G401 (cell line): ENCODE results near the gene SOX11. TPM values are rescaled to one million over a fixed set of nuclear protein-coding genes. Genes with fewer than 3 reads are reported as not detected.
"Not testable (repeated sequence)": the region's sequence is repeated elsewhere in the genome, so short reads cannot be mapped to it uniquely, and the experiment has no call there.

ENCODE experiments used
- DNase-seq: peaks from one replicate; pipeline ENCODE4 v3.0.0-alpha.2; 2015; ENCODE audit warnings: low spot score
- in situ Hi-C: cut with HindIII; loops from 2 replicates; pipeline ENCODE4 v1.10.0; 2016; ENCODE audit warnings: low sequenced_read_pairs, mixed read lengths
- total RNA-seq: library from RNA; depleted of rRNA; stranded (reverse); fragments of >200 nt; shearing (Covaris generic); gene quantifications from 2 replicates; pipeline ENCODE4 v1.2.3, GENCODE V29; 2014; rRNA removed

SOX11 gene
- total RNA-seq = not detected in 2 replicates

- in situ Hi-C loops = no loop called here
- DNase-seq = no peak
These were observed at the start of gene SOX11 for GRCh38 chr2:5691985-5692529. SOX11 (plus strand) TSS chr2:5692384; CDS start chr2:5692722, 338 bp downstream.

GRCh38 chr2:5652734-5653133 lies 39.5 kb upstream of the SOX11 start:
- in situ Hi-C loops, DNase-seq: not testable (repeated sequence)

GRCh38 chr2:5653756-5654155 lies 38.4 kb upstream of the SOX11 start:
- in situ Hi-C loops, DNase-seq: not testable (repeated sequence)

DNA sequence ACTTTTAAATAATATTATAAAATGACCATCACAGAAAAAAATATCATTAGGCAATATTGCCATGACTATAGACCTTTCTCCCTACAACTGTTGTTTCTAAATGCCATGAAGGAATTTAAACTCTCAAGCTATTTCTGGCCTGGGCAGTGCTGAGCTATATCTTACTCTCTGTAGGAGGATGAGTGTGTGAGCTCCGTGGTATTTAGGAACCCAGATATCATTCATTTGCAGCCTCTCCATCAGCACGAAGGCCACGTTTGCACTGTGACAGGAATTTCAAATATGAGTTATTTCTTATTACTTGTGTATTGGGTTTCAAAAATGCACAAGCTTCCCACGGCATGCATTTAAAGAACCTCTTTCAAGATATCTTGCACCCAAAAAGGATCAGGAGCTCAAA lies 35.0 kb upstream of the SOX11 start:
- in situ Hi-C loops = no loop called here

GRCh38 chr2:5660591-5660990 lies 31.6 kb upstream of the SOX11 start:
- in situ Hi-C loops = no loop called here
- no peak for DNase-seq

More for the DNA sequence above, 35.0 kb upstream of the SOX11 start:
- DNase-seq = no peak

GRCh38 chr2:5661362-5661761 lies 30.8 kb upstream of the SOX11 start:
- DNase-seq = no peak
- in situ Hi-C loops = no loop called here

DNA sequence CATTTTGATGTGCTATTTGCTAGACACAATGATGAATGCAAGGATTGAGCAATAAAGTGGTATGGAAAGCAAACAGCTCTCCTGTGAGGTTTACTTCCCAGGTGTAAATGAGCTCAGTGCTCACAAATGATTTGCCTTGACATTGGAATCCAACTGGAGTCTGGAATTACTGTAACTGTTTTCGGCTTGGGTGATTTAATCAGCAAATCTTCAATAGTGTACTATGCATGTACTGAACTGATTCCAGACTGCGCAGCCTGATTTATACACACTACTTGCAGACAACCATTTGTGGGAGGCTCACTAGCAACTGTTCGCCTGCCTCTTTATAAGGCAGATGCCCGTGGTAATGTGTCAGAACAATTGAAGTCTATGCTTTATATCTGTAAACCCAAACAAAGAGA lies 27.9 kb upstream of the SOX11 start:
- no peak for DNase-seq
- in situ Hi-C loops = no loop called here

DNA sequence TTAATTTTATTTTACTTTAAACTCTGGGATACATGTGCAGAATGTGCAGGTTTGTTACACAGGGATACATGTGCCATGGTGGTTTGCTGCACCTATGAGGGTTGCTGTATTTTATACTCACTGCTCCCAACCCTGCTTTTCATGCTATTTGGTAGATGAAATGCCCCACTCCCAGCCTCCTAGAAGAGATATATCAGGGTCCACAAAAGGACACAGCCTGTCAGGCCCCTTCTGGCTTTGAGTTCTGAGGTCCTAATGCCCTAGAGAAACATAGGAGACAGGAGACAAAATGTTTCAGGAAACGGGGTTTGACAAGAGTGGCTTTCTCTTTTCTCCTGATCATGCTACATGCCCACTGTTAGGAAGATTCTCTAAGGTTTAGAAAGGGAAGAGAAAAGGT lies 27.1 kb upstream of the SOX11 start:
- in situ Hi-C loops = no loop called here

GRCh38 chr2:5666798-5667197 lies 25.4 kb upstream of the SOX11 start:
- DNase-seq = no peak
- in situ Hi-C loops = no loop called here

More for the DNA sequence above, 27.1 kb upstream of the SOX11 start:
- no peak for DNase-seq

DNA sequence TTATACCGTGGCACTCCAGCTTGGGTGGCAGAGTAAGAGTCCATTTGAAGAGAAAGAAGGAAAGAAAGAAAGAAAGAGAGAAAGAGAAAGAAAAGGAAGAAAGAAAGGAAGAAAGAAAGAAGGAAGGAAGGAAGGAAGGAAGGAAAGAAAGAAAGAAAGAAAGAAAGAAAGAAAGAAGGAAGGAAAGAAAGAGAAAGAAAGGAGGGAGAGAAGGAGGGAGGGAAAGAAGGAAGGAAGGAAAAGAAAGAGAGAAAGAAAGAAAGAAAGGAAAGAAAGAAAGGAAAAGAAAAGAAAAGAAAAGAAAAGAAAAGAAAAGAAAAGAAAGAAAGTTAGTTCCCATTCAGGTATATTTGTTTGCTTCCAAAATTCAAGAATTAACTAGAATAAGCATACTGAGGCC lies 24.5 kb upstream of the SOX11 start:
- in situ Hi-C loops, DNase-seq: not testable (repeated sequence)

DNA sequence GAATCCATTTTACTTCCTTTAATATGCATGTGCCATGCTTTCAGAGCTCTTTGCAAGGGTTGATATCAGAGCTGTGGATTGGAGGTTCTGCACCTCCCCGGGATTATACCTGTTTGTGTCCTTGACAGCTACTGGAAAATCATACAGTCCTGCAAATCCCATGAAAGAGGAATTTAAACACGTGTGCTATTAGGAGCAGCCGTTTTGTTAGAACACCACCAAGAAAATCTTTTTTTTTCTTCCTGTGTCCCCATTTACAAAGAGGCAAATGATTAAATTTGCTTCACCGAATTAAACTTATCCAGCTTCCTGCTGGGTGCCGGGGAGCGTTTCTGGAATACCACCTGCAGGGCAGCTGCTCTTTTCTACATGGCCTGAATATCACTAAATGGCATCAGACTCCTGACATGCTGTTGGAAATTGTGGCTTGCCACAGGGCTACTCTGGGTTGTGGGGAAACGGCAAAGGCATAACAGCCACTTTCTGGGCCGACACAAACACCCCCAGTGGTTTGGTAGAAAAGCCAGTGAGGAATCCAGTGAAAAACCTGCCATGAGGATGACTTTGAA lies 23.4 kb upstream of the SOX11 start:
- in situ Hi-C loops = no loop called here
- no peak for DNase-seq

DNA sequence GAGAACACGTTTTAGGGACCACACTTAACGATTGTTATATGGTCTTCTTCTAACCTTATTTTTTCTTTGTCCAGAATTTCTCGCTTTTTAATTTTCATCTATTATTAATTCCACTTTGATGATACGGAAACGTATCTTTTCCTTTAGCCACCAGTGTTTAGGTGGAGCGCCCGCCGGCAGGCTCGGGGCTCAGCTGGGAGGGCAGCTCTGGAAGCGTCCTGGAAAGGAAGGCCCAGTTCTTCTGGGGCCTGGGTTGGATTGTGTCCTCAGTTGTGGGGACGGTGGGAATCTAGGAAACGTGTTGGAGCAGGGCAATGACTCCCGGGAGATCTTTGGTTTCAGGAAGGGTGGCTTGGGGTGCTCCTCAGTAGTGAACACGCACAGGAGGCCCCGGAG lies 19.4 kb upstream of the SOX11 start:
- in situ Hi-C loops = no loop called here
- DNase-seq = no peak

DNA sequence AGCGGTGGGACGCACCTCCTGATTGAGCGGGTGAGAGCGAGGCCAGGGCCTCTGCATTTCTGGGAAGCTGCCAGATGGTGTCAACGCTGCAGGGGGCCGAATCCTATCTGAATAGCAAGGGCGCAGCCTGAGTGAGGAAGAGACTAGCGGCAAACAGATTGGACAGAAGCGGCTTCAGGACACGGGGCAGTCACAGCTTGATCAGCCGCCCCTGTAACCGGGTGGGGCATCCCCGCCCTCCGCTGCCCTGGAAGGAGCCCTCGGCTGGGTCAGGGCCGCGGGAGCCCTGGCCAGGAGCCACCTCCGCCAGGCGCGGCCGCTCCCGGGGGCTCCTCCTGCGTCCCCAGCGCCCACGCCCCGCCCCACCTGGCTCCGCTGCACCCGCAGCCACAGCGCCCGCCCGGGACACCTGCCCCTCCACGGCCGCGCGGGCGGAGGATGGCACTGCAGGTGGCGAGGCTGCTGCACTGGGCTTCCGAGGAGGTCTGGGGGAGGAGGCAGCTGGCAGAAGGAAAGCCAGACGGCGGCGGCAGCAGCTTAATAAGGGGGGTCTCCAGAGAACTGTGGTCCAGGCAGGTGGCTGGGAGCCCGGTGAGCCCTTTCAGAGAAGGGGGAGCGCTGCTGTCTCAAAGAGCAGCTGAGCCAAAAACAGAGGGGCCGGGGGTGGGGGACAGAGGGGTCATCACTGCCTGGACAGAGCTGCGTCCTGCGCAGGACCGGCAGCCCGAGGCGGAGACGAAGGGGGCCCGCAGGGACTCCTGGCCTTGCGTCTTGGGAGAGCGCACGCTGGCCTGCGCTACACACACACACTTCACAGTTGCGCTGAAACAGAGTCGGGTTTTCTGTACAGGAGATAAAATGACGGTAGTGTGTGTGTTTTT lies 18.8 kb upstream of the SOX11 start:
- no peak for DNase-seq
- in situ Hi-C loops = no loop called here

GRCh38 chr2:5674026-5674340 lies 18.2 kb upstream of the SOX11 start:
- no peak for DNase-seq

DNA sequence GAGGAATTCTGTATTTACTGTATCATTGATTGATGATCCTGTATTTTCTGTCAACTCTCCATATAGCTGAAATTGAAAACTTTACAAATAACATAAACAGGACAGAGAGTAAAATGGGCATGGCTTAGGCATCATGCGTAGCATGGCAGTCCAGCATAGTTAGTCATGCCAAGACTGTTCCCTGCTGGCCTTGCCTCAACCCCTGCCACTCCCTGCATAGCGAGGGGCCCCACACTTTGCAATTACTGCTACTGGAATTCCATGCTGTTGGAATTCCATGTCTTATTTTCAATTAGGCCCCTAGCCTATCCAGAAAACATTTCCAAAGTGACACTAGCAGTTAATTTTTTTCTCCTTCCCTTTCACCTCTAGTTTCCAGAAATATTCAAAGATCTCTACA lies 15.1 kb upstream of the SOX11 start:
- no peak for DNase-seq
- in situ Hi-C loops = no loop called here

More at GRCh38 chr2:5674026-5674340, 18.2 kb upstream of the SOX11 start:
- in situ Hi-C loops = no loop called here

DNA sequence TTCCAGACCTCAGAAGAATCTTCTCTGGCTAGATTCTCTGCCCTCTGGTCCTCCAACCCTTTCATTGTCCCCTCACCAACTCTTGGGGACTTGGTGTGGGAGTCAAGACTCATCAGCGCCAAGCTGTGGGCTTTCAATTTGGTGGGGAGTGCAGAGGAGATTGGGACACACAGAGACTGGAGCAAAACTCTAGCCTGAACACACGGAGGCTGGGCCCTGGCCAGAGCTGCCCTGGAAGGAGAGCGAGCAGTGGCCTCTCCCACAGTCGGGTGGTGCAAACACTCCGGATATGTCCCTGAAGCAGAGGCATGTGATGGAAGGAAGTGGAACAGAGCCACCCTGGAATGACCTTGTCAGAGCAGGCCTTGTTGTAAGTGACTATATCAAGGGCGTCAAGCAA lies 8.7 kb upstream of the SOX11 start:
- in situ Hi-C loops = no loop called here
- DNase-seq = no peak

GRCh38 chr2:5685225-5685624 lies 7.0 kb upstream of the SOX11 start:
- DNase-seq = no peak
- in situ Hi-C loops = no loop called here

GRCh38 chr2:5686068-5686467 lies 6.1 kb upstream of the SOX11 start:
- DNase-seq = no peak
- in situ Hi-C loops = no loop called here

DNA sequence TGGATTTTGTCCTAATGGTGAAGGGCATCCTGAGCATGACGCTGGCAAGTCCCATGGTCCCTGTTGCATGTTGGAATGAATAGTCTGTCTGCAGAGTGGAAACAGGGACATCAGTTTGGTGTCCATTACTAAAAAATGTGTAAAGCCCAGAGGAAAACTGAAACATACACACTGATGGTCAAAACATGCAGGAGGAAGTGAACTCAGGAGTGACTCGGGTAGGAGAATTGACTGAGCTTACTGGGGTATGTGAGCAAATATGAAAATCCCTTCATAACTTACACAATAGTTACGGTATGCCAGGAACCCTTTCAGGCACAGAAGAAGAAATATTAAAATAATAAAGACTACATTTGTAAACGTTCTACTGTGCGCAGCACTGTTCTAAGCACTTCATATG lies 5.6 kb upstream of the SOX11 start:
- in situ Hi-C loops = no loop called here
- no peak for DNase-seq

DNA sequence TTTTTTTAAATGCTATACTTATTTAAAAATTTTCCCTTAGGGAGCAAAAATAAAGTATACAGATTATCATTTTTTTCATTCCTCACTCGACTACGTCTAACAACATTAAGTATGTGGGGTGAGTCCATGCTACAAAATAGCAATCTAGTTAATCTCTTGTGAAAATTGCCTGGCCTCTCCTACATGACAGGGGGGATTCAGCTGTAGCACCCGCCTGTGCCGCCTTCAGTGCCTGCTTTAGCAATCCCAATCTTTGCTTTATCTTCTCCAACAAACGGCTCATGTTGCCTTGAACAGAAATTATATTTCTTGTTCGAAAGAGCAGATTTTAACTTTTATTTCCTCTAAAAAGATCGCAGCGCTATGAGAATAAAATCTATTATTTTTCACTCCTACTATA lies 2.4 kb upstream of the SOX11 start:
- DNase-seq = no peak
- in situ Hi-C loops = no loop called here

GRCh38 chr2:5690286-5690685 lies 1.9 kb upstream of the SOX11 start:
- DNase-seq = no peak
- in situ Hi-C loops = no loop called here
